B cell (primary cell): Measurements from ENCODE around the gene RCVRN.

Experiments used
- CTCF ChIP-seq: fragments of 200-600 bp; IDR thresholded peaks from one replicate; pipeline ENCODE4 v1.8.0; 2022; ENCODE audit warnings: antibody characterized with exemption, mild to moderate bottlenecking
- EZH2 ChIP-seq: IDR thresholded peaks from 2 replicates; pipeline ENCODE4 v1.6.1; 2012; ENCODE audit warnings: borderline replicate concordance, low read depth, mild to moderate bottlenecking, moderate library complexity, low read length; ENCODE audit not compliant: insufficient read depth, poor library complexity, severe bottlenecking

DNA sequence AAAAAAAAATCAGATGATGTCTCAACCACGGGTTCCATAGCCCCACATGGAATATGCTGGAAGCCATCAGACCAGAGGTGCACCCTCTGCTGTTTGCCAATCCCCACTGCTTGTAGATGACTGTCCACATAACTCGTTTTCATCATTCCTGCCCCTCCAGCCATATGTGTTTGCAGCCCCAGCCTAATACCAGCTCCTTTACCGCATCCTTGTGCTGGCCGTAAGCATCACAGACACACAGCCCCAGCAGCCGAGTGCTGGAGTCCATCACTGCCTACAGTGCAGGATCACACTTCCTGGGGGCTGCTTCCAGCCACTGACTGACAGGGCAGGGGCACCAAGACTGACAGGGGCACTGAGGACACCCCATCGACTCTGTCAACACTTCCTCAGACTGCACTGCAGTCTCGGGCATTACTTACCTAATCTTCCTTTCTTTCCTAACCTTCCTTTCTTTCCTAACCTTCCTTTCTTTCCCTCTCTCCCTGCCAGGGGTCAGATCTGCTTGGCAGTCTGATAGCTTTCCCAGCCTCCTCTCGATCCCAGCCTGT is 5.0 kb downstream of the RCVRN start:
- TF ChIP-seq CTCF = no peak
- no peak for TF ChIP-seq EZH2
